Ascending aorta (tissue), 2 donors: ENCODE results near the gene PPP1R15A. TPM values are rescaled to one million over a fixed set of nuclear protein-coding genes. Genes with fewer than 3 reads are reported as not detected.
A peak's percentile ranks its signal among the peaks of the same experiment; 100 is the strongest.

ENCODE experiments used
- DNase-seq, 2 donors: peaks; one replicate each; pipeline ENCODE4 v3.0.0-alpha.2; 2019; ENCODE audit warnings: low spot score in 2 of 2
- H3K27ac ChIP-seq, 2 donors: fragments of 200-600 bp; sonication (generic); one replicate each; pipeline ENCODE4 v1.5.1; 2016 to 2017; ENCODE audit warnings: mild to moderate bottlenecking in 1 of 2
- H3K27me3 ChIP-seq: fragments of 200-600 bp; sonication (generic); one replicate; pipeline ENCODE4 v1.5.1; 2017
- H3K36me3 ChIP-seq, 2 donors: fragments of 200-600 bp; sonication (generic); one replicate each; pipeline ENCODE4 v1.5.1; 2016
- H3K4me1 ChIP-seq, 2 donors: fragments of 200-600 bp; sonication (generic); one replicate each; pipeline ENCODE4 v1.5.1; 2016 to 2017; ENCODE audit warnings: mild to moderate bottlenecking in 1 of 2
- H3K4me3 ChIP-seq, 2 donors: fragments of 200-600 bp; sonication (generic); one replicate each; pipeline ENCODE4 v1.5.1; 2016 to 2017; ENCODE audit warnings: mild to moderate bottlenecking in 1 of 2
- H3K9me3 ChIP-seq, 2 donors: fragments of 200-600 bp; sonication (generic); one replicate each; pipeline ENCODE4 v1.5.1; 2016
- CTCF ChIP-seq, 3 experiments: fragments of 200-600 bp in 2 of 3; fragments of 450-650 bp in 1 of 3; sonication (generic) in 2 of 3; IDR thresholded peaks; one replicate each; pipeline ENCODE4 v1.5.1; 2016 to 2019; ENCODE audit warnings: antibody characterized with exemption in 3 of 3, mild to moderate bottlenecking in 1 of 3, moderate library complexity in 1 of 3
- intact Hi-C: fragments of 100-400 bp; cut with DNase I; formaldehyde crosslinking; loops from one replicate; pipeline ENCODE4 v1.15.1; 2023
- total RNA-seq: library from RNA; depleted of rRNA; stranded (reverse); fragments of >200 nt; gene quantifications from one replicate; pipeline ENCODE4 v1.1.0, GENCODE V29; 2016

The PPP1R15A gene
- total RNA-seq, 1 donor from 2014 or later: 142 TPM

GRCh38 chr19:48833049-48833448 lies 39.2 kb upstream of the PPP1R15A start:
- no peak for DNase-seq
- no peak overlapping the region for H3K27ac ChIP-seq
- no peaks in the 10 kb centered on the region for H3K9me3 ChIP-seq
- H3K36me3 ChIP-seq: peaks cover 18 to 26% of the 10 kb centered on the region in 2 donors
- H3K4me1 ChIP-seq: peaks cover 3 to 8% of the 10 kb centered on the region in 2 donors
- intact Hi-C loops: no loop called here
- H3K27me3 ChIP-seq: no peaks in the 10 kb centered on the region
- no peak for TF ChIP-seq CTCF (IDR thresholded peaks at IDR 0.05)
- no peak overlapping the region for H3K4me3 ChIP-seq

- peaks cover 18 to 26% of the 10 kb centered on the region in 2 donors for H3K36me3 ChIP-seq
- intact Hi-C loops: no loop called here
- no peak for DNase-seq
- H3K9me3 ChIP-seq: no peaks in the 10 kb centered on the region
- no peak overlapping the region for H3K4me3 ChIP-seq
- H3K27ac ChIP-seq: no peak overlapping the region
- H3K4me1 ChIP-seq: peaks cover 3 to 8% of the 10 kb centered on the region in 2 donors
- H3K27me3 ChIP-seq: no peaks in the 10 kb centered on the region
- TF ChIP-seq CTCF (IDR thresholded peaks at IDR 0.05): no peak
Observed at GRCh38 chr19:48833977-48834376, 38.2 kb upstream of the PPP1R15A start.

DNA sequence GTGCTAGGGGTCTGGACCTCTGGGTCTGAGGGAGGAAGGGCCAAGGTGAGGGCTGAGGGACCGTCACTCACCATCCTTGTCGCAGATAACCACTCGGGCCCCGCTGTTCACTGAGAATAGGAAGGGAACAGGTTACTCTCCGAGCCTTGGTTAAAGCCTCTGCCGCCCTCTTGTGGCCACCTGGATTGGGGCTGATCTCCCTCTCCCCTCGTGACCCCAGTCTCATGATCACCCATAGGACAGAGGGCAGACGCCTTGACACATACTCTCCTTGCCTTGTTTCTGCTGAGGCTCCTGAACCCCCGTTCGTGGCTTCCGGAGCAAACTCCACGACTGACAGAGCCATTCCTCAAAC lies 36.5 kb upstream of the PPP1R15A start:
- Histone ChIP-seq H3K36me3 (peaks cover 15 to 26% of the 10 kb centered on the region in 2 donors), H3K27me3 (no peaks in the 10 kb centered on the region), H3K9me3 (no peaks in the 10 kb centered on the region), H3K4me1 (peaks cover 3 to 8% of the 10 kb centered on the region in 2 donors), H3K27ac (peak overlapping the region; percentile 88 to 94), H3K4me3 (peak overlapping the region; percentile 59 to 67)
- peak; percentile 89 to 98 for DNase-seq
- peak; percentile 82 to 96 (median 85) for TF ChIP-seq CTCF (IDR thresholded peaks at IDR 0.05)
- intact Hi-C loops: loop anchor here (2.0 to 5.0 kb wide), 3 partner anchors 123 to 189 kb away; partner anchors contain the start of genes CA11 and FTL

DNA sequence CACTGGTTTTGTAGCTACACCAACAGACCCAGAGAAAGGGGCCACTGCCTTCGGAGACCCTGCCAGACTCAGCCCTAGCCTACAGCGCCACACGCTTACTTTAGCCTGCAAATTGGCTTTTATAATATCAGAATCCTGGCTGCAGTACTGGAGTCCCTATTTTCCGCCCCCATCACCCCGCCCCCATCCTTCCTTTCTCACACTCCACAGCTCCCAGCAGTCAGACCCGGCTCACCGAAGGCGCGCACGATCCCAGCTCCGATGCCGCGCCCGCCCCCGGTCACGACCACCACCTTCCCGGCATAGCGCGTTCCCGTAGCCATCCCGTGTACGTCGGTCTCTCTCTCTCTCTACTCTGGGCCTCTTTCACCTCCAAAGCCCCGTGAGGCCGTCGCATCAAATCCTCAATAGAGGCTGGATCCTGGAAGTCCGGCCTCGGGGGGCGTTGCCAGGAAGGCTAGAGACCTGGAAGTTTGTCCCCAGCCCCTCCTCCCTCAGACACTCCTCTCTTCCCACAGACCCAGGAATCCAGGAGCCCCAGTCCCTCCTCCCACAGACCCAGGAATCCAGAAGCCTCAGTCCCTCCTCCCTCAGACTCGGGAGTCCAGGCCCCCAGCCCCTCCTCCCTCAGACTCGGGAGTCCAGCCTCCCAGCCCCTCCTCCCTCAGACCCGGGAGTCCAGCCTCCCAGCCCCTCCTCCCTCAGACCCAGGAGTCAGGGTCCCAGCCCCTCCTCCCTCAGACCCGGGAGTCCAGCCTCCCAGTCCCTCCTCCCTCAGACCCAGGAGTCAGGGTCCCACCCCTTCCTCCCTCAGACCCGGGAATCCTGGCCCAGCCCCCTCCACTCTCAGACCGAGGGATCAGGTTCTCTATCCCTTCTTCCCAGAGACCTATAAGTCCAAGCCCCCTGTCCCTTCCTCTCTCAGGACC lies 35.9 kb upstream of the PPP1R15A start, which contains the start of gene HSD17B14:
HSD17B14 (minus strand) TSS at position 403 of the 929 bp plus-strand sequence; CDS start at position 323, 80 bp downstream.
- no peak for TF ChIP-seq CTCF (IDR thresholded peaks at IDR 0.05)
- H3K36me3 ChIP-seq: peaks cover 9 to 21% of the 10 kb centered on the region in 2 donors
- no peaks in the 10 kb centered on the region for H3K27me3 ChIP-seq
- H3K4me3 ChIP-seq: peak within 1 kb of the TSS; percentile 59 to 67
- H3K9me3 ChIP-seq: no peaks in the 10 kb centered on the region
- peak within 1 kb of the TSS; percentile 88 to 94 for H3K27ac ChIP-seq
- H3K4me1 ChIP-seq: peaks cover 3 to 8% of the 10 kb centered on the region in 2 donors
- intact Hi-C loops: loop anchor here (1.0 to 5.0 kb wide), 5 partner anchors 24 to 190 kb away; partner anchors contain the start of genes CA11 and FTL
- DNase-seq: peak; percentile 14 to 75

DNA sequence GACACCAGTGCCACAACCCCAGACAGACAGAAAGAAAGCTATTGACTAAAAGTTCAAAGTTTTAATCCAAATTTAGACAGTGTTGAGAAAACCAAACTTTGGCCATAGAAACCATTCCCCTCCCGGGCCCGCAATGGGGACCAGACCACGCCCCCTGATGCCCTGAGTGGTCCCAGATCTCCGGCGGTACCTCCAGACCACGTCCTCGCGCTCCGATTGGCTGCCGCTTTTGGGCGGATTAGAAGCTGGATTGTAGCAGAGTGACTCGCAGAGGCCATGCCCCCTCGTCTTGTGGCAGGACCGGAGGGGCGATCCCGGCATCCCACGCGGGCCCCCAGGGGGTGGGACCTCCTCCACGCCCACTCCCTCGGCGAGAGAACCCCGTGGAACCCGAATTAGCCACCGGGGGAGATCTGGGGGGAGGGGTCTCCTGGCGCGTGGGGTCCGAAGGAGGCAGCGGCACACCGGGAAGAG lies 35.1 kb upstream of the PPP1R15A start:
- Histone ChIP-seq H3K9me3 (no peaks in the 10 kb centered on the region), H3K4me1 (peaks cover 3 to 8% of the 10 kb centered on the region in 2 donors), H3K36me3 (peaks cover 3 to 16% of the 10 kb centered on the region in 2 donors), H3K4me3 (peak overlapping the region; percentile 59 to 67), H3K27ac (peak overlapping the region; percentile 88 to 94), H3K27me3 (no peaks in the 10 kb centered on the region)
- intact Hi-C loops: loop anchor here (1.0 to 5.0 kb wide), 5 partner anchors 25 to 190 kb away; partner anchors contain the start of genes CA11 and FTL
- TF ChIP-seq CTCF (IDR thresholded peaks at IDR 0.05): no peak
- peak; percentile 93 to 96 for DNase-seq
